ENCODE data around the gene LRRC1.

Gene LRRC1

GRCh38 chr6:53831081-53831869, 36.5 kb downstream of the LRRC1 start:
- H3K27ac Mint-ChIP-seq: no peak overlapping the region
- no peak for ATAC-seq (ENCODE audit: low read depth)
- no peaks in the 10 kb centered on the region for H3K27me3 Mint-ChIP-seq
- H3K36me3 Mint-ChIP-seq: peaks cover 3% of the 10 kb centered on the region
- no peaks in the 10 kb centered on the region for H3K9me3 Mint-ChIP-seq
- peaks cover 23% of the 10 kb centered on the region for H3K4me1 Mint-ChIP-seq
- H3K4me3 Mint-ChIP-seq: no peak overlapping the region
- DNase-seq (ENCODE audit: low spot score in 2 of 2): no peak

GRCh38 chr6:53831936-53832660, 37.3 kb downstream of the LRRC1 start:
- Mint-ChIP-seq H3K4me3 (no peak overlapping the region), H3K27me3 (no peaks in the 10 kb centered on the region), H3K9me3 (no peaks in the 10 kb centered on the region), H3K36me3 (peaks cover 3% of the 10 kb centered on the region), H3K4me1 (peaks cover 19% of the 10 kb centered on the region), H3K27ac (no peak overlapping the region)
- DNase-seq (ENCODE audit: low spot score in 2 of 2) (no peak), ATAC-seq (ENCODE audit: low read depth) (no peak)

- Mint-ChIP-seq H3K36me3 (peaks cover 3% of the 10 kb centered on the region), H3K27me3 (no peaks in the 10 kb centered on the region), H3K27ac (peak overlapping the region; percentile 9), H3K4me3 (no peak overlapping the region), H3K4me1 (peaks cover 25% of the 10 kb centered on the region), H3K9me3 (no peaks in the 10 kb centered on the region)
- ATAC-seq (ENCODE audit: low read depth) (no peak), DNase-seq (ENCODE audit: low spot score in 2 of 2) (no peak)
Measured at GRCh38 chr6:53833155-53833554, 38.4 kb downstream of the LRRC1 start.

GRCh38 chr6:53834132-53834531, 39.3 kb downstream of the LRRC1 start:
- Mint-ChIP-seq H3K4me3 (no peak overlapping the region), H3K9me3 (no peaks in the 10 kb centered on the region), H3K27me3 (no peaks in the 10 kb centered on the region), H3K36me3 (peaks cover 3% of the 10 kb centered on the region), H3K27ac (no peak overlapping the region), H3K4me1 (peaks cover 27% of the 10 kb centered on the region)
- DNase-seq (ENCODE audit: low spot score in 2 of 2) (no peak), ATAC-seq (ENCODE audit: low read depth) (no peak)

GRCh38 chr6:53837865-53838769, 43.3 kb downstream of the LRRC1 start:
- Mint-ChIP-seq H3K9me3 (peaks cover 2% of the 10 kb centered on the region), H3K27ac (no peak overlapping the region), H3K36me3 (peaks cover 16% of the 10 kb centered on the region), H3K4me1 (peaks cover 19% of the 10 kb centered on the region), H3K27me3 (no peaks in the 10 kb centered on the region), H3K4me3 (no peak overlapping the region)
- DNase-seq (ENCODE audit: low spot score in 2 of 2) (no peak), ATAC-seq (ENCODE audit: low read depth) (peak; percentile 48)

- ATAC-seq (ENCODE audit: low read depth): no peak
- no peak for DNase-seq (ENCODE audit: low spot score in 2 of 2)
- peaks cover 2% of the 10 kb centered on the region for H3K9me3 Mint-ChIP-seq
- peaks cover 18% of the 10 kb centered on the region for H3K4me1 Mint-ChIP-seq
- H3K4me3 Mint-ChIP-seq: no peak overlapping the region
- no peaks in the 10 kb centered on the region for H3K27me3 Mint-ChIP-seq
- peaks cover 20% of the 10 kb centered on the region for H3K36me3 Mint-ChIP-seq
- no peak overlapping the region for H3K27ac Mint-ChIP-seq
Measured at GRCh38 chr6:53840027-53840426, 45.2 kb downstream of the LRRC1 start.

GRCh38 chr6:53845280-53846195, 50.7 kb downstream of the LRRC1 start:
- Mint-ChIP-seq H3K4me1 (peaks cover 5% of the 10 kb centered on the region), H3K27ac (no peak overlapping the region), H3K27me3 (no peaks in the 10 kb centered on the region)

GRCh38 chr6:53846250-53846649, 51.4 kb downstream of the LRRC1 start:
- no peak overlapping the region for H3K4me3 Mint-ChIP-seq

More at GRCh38 chr6:53845280-53846195, 50.7 kb downstream of the LRRC1 start:
- DNase-seq (ENCODE audit: low spot score in 2 of 2): no peak
- no peak for ATAC-seq (ENCODE audit: low read depth)
- peaks cover 20% of the 10 kb centered on the region for H3K36me3 Mint-ChIP-seq
- no peak overlapping the region for H3K4me3 Mint-ChIP-seq
- H3K9me3 Mint-ChIP-seq: peaks cover under 1% of the 10 kb centered on the region

GRCh38 chr6:53847796-53848314, 53.0 kb downstream of the LRRC1 start:
- no peak overlapping the region for H3K4me3 Mint-ChIP-seq
- peaks cover 5% of the 10 kb centered on the region for H3K4me1 Mint-ChIP-seq
- DNase-seq (ENCODE audit: low spot score in 2 of 2) (no peak), ATAC-seq (ENCODE audit: low read depth) (no peak)
- H3K9me3 Mint-ChIP-seq: peaks cover 2% of the 10 kb centered on the region
- no peak overlapping the region for H3K27ac Mint-ChIP-seq
- no peaks in the 10 kb centered on the region for H3K27me3 Mint-ChIP-seq
- H3K36me3 Mint-ChIP-seq: peaks cover 18% of the 10 kb centered on the region

More at GRCh38 chr6:53846250-53846649, 51.4 kb downstream of the LRRC1 start:
- H3K27me3 Mint-ChIP-seq: no peaks in the 10 kb centered on the region
- no peaks in the 10 kb centered on the region for H3K9me3 Mint-ChIP-seq
- DNase-seq (ENCODE audit: low spot score in 2 of 2) (no peak), ATAC-seq (ENCODE audit: low read depth) (no peak)
- peaks cover 17% of the 10 kb centered on the region for H3K36me3 Mint-ChIP-seq
- H3K27ac Mint-ChIP-seq: no peak overlapping the region
- H3K4me1 Mint-ChIP-seq: peaks cover 5% of the 10 kb centered on the region

GRCh38 chr6:53850527-53850926, 55.7 kb downstream of the LRRC1 start:
- H3K27me3 Mint-ChIP-seq: no peaks in the 10 kb centered on the region

GRCh38 chr6:53851561-53851960, 56.8 kb downstream of the LRRC1 start:
- Mint-ChIP-seq H3K27ac (no peak overlapping the region), H3K9me3 (peaks cover 2% of the 10 kb centered on the region), H3K36me3 (peaks cover 17% of the 10 kb centered on the region), H3K27me3 (no peaks in the 10 kb centered on the region), H3K4me3 (no peak overlapping the region), H3K4me1 (peaks cover 6% of the 10 kb centered on the region)
- ATAC-seq (ENCODE audit: low read depth): no peak
- DNase-seq (ENCODE audit: low spot score in 2 of 2): no peak

More at GRCh38 chr6:53850527-53850926, 55.7 kb downstream of the LRRC1 start:
- Mint-ChIP-seq H3K4me3 (no peak overlapping the region), H3K36me3 (peaks cover 17% of the 10 kb centered on the region), H3K9me3 (peaks cover 2% of the 10 kb centered on the region), H3K4me1 (peaks cover 6% of the 10 kb centered on the region), H3K27ac (no peak overlapping the region)
- DNase-seq (ENCODE audit: low spot score in 2 of 2) (no peak), ATAC-seq (ENCODE audit: low read depth) (no peak)

- H3K4me1 Mint-ChIP-seq: peaks cover 8% of the 10 kb centered on the region
- no peak overlapping the region for H3K4me3 Mint-ChIP-seq
- DNase-seq (ENCODE audit: low spot score in 2 of 2) (no peak), ATAC-seq (ENCODE audit: low read depth) (no peak)
- peaks cover 19% of the 10 kb centered on the region for H3K36me3 Mint-ChIP-seq
- H3K9me3 Mint-ChIP-seq: peaks cover 2% of the 10 kb centered on the region
- no peaks in the 10 kb centered on the region for H3K27me3 Mint-ChIP-seq
- H3K27ac Mint-ChIP-seq: no peak overlapping the region
Measured at GRCh38 chr6:53852805-53853204, 58.0 kb downstream of the LRRC1 start.

Measured in memory B cell (primary cell).